HCEC 1CT (cell line): ENCODE results near the gene RAB38.
A peak's percentile ranks its signal among the peaks of the same experiment; 100 is the strongest.

Source experiments
- DNase-seq: peaks from one replicate; pipeline ENCODE4 v3.0.0-alpha.2; 2017

Gene RAB38

DNA sequence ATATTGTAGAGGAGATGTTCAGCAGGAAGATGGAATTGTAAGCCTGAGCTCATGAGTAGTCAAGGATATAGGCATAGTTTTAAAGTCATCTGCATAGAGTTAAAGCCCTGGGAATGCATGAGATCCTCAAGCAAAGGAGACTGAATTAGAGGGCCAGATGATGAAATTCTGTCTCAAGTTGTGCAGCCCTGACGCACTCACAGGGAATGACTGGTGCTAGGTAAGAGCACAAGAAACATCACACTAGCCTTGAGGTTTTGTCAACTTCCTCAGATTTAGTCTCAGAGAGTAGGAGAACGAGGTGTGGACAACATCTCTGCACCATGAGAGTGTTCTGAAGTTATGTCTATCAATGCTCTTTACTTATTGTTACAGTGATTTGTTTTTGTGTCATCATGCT is 5.8 kb downstream of the RAB38 start:
- DNase-seq: no peak

- DNase-seq: no peak
Measured at GRCh38 chr11:88167853-88168252, 7.4 kb downstream of the RAB38 start.

- no peak for DNase-seq
Measured at GRCh38 chr11:88164806-88165585, 10.2 kb downstream of the RAB38 start.

DNA sequence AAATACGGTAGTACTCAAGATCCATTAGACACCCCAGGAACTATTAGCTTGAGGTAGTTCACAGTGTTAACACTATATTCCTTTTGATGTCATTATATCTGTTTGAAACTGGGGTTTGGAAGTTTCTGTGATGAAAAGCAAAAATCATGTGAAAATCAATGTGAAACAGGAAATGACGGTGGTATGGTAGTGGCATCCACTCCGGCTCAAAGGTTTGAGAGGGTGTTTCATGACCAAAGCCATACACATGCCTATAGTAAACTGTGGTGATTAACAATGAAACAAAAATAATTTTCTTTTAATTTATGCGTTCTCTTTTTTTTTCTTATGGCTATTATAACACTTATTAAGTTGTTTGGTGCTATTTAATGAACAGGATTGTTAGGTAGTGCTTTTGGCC is 10.9 kb downstream of the RAB38 start:
- DNase-seq: no peak

DNA sequence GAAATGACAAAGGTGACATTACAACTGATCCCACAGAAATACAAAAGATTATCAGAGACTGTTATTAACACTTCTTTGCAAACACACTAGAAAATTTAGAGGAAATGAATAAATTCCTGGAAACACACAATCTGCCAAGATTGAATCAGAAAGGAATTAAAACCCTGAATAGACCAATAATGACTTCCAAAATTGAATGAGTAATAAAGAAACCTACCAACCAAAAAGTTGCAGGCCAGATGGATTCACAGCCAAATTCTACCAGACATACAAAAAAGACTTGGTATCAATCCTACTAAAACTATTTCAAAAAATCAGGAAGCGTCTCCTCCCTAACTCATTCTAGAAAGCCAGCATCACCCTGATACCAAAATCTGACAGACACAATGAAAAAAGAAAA is 17.2 kb downstream of the RAB38 start:
- no peak for DNase-seq

GRCh38 chr11:88157370-88157769 is 17.9 kb downstream of the RAB38 start:
- DNase-seq: no peak

GRCh38 chr11:88152381-88152780 is 22.9 kb downstream of the RAB38 start:
- no peak for DNase-seq

DNA sequence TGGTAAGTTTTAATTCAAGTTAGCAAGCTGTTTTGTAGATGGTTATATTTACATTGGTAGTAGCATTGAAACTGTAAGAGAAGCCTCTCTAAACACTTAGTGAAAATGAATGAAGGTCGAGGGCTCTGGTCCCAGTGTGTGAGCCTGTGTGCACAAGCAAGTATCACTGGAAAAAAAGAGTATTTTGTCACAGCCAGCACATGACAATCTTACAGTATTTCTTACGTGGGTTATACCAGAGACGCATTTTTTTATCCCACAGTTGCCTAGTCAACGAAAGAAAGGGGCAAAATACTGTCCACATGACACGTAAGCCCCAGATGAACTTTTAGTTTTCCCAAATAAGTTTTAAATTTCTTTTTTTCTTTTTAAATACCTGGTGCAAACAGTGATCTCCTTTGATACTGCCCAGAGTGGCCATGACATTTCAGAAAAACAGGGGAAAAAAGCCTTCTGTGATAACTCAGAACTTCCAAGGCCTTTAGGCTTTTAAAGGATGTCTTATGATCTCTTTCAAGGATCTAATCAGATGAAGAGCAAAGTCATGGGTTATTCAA is 23.5 kb downstream of the RAB38 start:
- no peak for DNase-seq

DNA sequence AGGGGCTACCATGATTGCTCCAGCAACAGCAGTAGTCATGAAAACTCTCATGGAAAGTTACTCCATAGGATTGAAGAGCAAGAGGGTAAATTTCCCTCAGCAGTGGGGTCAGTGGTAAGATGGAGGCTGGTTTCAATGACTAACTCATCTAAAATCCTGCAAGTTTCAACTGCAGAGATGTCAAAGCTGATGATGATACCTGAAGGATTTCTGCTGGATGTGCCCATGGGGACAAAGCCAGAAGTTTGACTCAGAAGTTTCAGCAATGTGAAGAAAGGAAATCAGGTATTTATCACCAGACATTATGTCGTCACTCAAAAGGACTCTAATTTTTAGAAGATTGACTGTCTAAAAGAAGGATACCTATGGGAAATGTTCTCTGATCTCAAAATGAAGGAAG is 29.1 kb downstream of the RAB38 start:
- DNase-seq: no peak

- DNase-seq: no peak
Measured at GRCh38 chr11:88139865-88140264, 35.4 kb downstream of the RAB38 start.

DNA sequence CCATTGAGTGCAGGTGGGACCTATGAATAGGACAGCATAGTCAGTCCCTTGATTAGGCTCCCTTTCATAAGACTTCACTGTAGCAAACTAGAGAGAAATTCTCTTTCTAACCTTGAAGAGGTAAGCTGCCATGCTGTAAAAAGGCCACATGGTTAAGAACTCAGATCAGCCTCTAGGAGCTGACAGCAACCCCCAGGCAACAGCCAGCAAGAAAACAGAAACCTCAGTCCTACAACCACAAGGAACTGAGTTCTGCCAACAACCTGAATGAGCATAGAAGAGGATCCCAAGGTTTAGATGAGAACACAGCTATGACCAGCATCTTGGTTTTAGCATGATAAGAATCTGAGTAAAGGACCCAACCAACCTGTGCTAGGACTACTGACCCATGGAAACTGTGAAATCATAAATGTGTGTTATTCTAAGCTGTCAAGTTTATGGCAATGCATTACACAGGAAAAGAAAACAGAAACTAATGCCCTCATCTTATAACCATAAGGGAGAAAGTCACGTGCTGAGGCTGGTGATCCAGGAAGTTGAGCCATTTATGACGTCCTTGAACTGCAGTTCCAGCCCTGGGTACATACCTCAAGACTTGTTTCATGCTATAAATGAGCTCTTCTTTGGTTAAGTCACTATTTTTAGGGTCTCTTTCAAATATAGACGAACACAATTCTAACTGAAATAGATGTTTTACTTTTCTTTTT is 43.3 kb downstream of the RAB38 start:
- no peak for DNase-seq

GRCh38 chr11:88122956-88123355 is 52.3 kb downstream of the RAB38 start:
- no peak for DNase-seq

- no peak for DNase-seq
Measured at GRCh38 chr11:88119561-88119960, 55.7 kb downstream of the RAB38 start.

DNA sequence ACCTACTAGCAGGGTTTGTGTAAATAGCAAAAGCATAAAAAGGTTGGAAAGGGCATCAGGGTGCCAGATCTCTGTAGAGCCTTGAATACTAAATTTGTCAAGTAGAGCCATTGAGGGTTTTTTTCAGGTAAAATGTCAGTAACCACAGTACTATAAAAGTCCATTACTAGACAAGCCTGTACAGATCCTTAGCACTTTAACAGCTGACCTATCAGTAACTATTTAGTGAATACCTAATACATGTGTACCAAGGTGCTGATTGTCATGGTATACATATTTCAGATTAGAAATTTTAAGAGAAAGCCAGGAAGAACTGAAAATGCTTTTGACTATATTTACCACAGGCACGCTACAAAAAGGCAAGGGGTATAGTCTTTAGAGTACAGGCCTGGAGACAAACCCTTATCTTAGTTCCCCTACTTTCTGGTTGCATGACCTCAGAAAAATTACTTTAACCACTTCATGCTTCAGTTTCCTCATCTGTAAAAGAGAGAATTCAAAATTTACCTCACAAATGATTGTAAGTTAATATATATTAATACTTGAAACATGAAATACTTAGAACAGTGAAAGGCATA is 57.9 kb downstream of the RAB38 start:
- DNase-seq: no peak

GRCh38 chr11:88115828-88116755 is 59.2 kb downstream of the RAB38 start:
- no peak for DNase-seq

DNA sequence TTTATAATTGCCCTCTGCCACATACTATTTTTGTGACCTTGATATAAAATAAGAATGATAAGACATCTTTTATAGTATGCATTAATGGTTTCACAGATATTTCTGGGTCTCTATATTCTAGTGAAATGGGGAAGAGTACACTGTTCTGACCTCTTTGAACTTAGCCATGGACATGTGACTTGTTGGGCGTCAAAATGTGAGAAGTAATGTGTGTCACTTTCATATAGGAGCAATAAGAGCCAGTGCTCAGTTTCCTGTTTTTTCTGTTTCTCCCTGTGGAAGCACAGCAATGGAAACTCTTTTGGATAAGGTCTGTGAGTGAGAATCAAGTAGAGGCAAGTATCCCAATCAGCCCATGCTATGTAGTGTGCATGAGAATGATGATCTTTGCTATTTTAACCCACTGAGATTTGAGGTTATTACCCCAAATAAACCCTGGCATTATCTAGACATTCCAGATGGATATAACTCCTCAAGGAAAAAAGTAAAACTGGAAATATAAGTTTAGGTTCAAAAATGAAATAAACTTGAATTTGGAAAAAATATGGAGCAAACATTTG is 60.7 kb downstream of the RAB38 start:
- no peak for DNase-seq

- no peak for DNase-seq
Measured at GRCh38 chr11:88106666-88107065, 68.6 kb downstream of the RAB38 start.

DNA sequence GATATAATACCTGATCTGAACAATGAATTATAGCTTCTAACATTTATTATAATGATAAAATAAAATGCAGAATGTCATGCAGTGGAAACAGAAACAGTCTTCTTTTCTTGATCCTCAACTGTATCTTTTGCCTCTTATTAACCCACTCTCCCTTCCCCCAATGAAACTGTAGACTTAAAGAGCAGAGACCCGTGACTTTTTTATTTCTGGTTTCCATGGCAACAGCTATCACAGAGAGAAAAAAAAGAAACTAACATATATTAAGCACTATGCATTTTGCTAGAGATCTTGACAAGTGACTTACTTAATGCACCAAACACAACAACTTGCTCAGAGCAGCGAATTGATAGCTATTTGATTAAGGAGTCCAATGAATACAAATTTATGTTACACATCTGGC is 69.3 kb downstream of the RAB38 start:
- DNase-seq: no peak

DNA sequence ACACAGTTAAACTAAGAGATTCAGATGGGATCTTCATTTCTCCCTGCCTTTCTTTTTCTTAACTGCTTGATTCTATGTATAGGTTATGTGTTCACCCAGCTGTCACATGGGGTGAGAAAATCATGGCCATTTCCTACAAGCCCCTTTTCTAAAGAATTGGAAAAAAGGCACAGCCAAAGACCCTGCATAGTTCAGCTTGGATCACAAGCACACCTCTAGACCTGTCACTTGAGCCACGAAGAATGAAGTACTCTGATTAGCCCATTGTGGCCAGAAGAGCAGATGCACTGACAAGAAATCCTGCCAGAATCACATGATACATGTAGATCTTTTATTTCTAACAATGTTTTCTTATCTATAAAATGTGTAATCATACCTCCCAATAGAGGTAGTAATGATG is 69.7 kb downstream of the RAB38 start:
- no peak for DNase-seq

- no peak for DNase-seq
Measured at GRCh38 chr11:88104408-88104807, 70.8 kb downstream of the RAB38 start.

GRCh38 chr11:88103337-88104206 is 71.7 kb downstream of the RAB38 start:
- DNase-seq: peak; percentile 41

DNA sequence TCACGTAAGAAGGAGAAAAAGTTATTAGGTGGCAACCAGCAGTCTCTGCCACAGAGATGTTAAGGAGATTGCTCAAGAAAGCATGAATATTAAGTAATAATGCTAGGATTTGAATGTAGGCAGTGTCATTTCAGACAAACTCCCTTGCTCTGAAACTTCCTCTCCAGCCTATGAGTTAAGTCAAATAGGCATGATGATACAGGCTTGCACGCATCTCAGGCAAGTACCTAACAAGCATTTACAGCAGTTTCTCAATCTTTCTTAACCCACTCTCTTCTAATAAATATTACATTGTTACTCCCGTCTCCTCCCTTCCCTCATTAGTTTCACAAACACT is 72.7 kb downstream of the RAB38 start:
- no peak for DNase-seq
